ENCODE measurements around the gene MLXIPL. TPM values are rescaled to one million over a fixed set of nuclear protein-coding genes. Genes with fewer than 3 reads are reported as not detected.
"Not testable (repeated sequence)": the region's sequence is repeated elsewhere in the genome, so short reads cannot be mapped to it uniquely, and the experiment has no call there.

The MLXIPL gene
- polyA plus RNA-seq, 1 donor: 1.7 TPM

GRCh38 chr7:73578342-73579128 is 45.8 kb downstream of the MLXIPL start, which contains the start of gene TBL2:
TBL2 (minus strand) TSS chr7:73578579; CDS start chr7:73578549, 30 bp downstream.
- DNase-seq: peak; percentile 96

- DNase-seq: no peak
These were observed 46.5 kb downstream of the MLXIPL start for GRCh38 chr7:73577627-73578341.

DNA sequence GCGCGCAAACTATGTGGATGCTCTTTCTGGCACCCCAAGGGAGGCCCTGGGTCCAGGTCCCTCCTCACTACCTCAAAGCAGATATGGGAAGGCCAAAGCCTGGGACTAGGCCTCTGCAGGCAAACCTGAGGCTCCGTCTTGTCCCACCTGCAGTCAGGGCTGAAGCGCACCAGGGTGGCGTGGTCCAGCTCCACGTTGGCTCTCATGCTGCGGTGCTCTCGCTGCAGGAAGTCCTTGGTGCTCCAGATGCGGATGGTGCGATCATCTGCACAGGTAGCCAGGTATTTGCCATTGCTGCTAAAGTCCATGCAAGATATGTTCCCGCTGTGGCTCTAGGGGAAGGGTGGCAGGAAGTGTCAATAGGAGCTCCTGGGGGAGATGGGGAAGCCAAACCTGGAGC is 50.5 kb downstream of the MLXIPL start:
- no peak for DNase-seq

DNA sequence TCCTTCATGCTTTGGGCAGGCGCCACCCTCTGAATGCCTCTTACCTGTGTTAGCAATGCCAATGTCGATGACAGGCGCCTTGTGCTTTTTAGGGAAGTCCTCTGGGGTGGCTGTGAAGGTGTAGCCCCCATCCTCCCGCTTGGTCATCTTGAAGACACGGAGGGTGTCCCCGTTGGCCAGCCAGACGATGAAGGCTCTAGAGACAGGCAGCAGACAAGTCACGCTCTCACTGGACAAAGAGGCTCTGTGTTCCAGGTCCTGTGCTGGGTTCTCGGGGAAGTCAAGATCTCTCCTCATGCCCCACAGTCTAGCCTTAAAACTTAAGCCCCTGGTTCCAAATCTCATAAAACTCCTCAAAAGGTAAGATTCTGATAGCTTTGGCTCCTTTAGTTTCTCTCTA is 51.0 kb downstream of the MLXIPL start:
- no peak for DNase-seq

- DNase-seq: no peak
These were observed 51.5 kb downstream of the MLXIPL start for GRCh38 chr7:73572767-73573186.

GRCh38 chr7:73570977-73571376 is 53.3 kb downstream of the MLXIPL start:
- DNase-seq: no peak

DNA sequence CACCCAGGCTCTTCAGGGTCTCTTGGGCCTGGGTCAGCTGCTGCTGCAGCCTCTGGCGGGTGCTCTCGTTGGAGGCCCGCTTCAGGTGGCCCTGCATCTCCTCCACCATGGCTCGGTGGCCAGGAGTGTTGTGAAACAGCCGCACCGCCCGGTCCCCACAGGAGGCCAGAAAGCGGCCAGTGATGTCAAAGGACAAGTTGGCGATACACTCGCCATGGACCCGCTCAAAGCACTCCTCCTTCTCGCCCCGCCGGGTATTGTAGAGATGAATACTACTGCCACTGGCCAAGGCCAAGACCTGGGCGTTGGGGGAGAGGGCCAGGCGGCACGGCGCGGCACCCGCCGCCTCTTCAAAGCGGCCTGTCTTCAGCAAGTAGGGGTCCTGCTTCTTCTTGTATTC is 53.8 kb downstream of the MLXIPL start:
- DNase-seq: no peak

DNA sequence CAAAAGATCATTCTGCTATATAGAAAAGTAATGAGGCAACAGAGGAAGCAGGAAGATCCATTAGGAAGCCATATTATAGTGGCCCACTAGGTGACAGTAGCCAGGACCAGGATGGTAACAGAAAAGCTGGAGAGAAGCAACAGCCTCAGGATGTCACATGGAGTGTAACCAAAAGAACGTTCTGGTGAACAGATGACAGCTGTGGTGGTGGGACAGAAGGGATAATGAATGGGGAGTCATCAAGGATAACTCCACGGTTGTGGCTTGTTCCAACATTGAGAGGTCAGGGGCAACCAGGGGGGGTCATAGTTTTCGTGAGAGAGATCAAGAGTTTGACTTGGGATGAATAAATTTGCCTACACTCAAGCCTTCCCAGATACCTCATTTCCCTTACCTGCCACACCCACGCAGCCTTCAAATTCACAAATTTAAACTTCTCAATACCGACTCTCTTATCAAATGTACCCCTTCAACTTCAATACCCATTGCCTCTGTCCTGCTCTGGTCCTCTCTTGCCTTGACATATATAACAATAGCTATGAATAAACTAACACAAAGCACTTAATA is 55.2 kb downstream of the MLXIPL start:
- no peak for DNase-seq

GRCh38 chr7:73567846-73568685 is 56.3 kb downstream of the MLXIPL start:
- DNase-seq: no peak

- no peak for DNase-seq
These were observed 57.2 kb downstream of the MLXIPL start for GRCh38 chr7:73567140-73567539.

GRCh38 chr7:73566431-73566830 is 57.9 kb downstream of the MLXIPL start:
- not testable (repeated sequence) for DNase-seq

GRCh38 chr7:73565675-73566340 is 58.5 kb downstream of the MLXIPL start:
- DNase-seq: no peak

DNA sequence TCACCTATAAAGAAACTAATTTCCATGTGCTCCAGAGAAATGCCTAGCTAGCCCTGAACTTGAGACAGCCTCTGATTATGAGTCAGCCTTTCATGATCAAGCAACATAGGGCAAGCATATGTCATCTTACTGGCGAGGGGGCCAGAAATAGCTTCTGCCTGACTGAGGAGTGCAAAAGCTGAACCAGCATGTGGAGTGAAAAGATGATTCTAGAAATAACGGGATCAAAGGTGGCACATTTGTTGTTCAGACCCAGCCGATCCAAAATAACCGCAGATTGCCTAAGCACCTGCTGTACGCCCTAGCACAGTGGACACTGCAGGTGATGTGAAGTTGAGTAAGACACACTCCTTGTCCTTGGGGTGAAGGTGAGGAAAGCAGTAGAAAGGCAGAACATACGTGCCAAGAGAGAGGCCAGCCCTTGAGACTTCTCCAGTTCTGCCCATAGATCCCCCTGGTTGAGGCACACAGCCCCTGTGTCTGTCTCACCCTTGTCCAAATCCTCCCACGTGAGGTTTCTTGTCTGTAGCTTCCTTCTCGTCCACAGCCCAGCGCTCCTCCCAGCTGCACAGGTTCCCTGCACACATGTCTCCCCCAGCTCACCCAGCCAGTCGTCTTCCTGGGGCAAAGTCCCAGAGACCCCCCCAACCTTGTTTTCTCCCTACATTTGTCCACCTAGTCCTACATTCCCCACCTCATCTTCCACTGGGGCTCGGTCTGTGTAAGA is 64.0 kb downstream of the MLXIPL start:
- no peak for DNase-seq

GRCh38 chr7:73557397-73558257 is 66.7 kb downstream of the MLXIPL start, which contains the start of gene BCL7B:
BCL7B (minus strand) TSS chr7:73557690; CDS start chr7:73557578, 112 bp downstream.
- peak; percentile 76 for DNase-seq

- DNase-seq: peak; percentile 93
These were observed 67.3 kb downstream of the MLXIPL start for GRCh38 chr7:73557108-73557396.

DNA sequence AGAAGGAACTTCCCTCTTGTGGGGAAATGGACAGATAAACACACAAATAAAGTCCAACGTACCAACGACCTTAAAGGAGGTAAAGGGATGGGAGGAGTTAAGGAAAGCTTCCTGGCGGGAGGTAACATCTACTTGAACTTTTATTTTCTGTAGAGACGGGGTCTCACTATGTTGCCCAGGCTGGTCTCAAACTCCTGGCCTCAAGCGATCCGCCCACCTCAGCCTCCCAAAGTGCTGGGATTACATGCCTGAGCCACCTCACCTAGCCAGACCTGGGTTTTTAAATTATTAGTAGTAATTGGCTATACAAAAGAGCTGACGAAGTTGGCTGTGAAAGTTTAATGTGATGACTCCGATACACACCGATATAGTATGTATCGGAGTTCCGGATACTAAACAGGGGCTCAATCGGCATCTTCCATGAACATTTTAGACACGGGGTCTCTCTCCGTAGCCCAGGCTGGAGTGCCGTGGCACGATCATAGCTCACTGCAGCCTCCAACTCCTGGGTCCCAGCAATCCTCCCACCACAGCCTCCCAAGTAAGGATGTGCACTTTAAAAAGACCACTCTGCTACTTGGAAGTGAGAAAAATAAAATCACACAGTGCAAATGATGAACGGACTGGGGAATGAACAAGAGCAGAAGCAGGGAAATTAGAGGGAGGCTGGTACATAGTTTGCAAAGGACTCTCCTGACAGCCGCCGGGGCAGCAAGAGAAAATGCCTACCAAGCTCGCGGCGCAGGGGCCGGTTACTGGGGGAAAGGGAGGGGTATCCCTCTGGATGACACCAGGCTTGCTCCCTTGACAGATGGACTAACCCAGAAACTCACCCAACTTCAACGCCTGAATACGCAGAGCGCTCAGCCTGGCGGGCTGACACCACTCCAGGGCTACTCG is 67.9 kb downstream of the MLXIPL start:
- DNase-seq: no peak

DNA sequence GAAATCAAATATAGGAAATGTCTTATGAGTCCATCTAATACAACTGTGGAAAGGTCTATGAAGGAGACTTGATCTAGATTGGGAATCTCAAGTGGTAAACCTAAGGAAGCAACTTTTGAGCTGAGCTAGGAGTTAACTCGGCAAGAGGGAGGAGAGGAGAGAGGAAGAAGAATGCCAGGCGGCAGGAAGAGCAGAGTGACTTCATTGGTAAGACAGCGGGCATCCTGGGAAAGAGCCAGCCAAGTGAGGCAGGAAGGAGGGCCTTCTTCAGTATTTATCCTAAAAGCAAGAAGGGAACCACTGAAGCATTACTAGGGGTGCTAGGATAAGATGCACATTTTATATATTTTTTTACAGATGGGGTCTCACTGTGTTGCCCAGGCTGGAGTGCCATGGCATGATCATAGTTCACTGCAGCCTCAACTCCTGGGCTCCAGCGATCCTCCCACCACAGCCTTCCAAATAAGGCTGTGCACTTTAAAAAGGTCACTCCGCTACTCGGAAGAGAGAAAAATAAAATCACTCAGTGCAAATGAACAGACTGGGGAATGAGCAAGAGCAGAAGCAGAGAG is 68.8 kb downstream of the MLXIPL start:
- no peak for DNase-seq

DNA sequence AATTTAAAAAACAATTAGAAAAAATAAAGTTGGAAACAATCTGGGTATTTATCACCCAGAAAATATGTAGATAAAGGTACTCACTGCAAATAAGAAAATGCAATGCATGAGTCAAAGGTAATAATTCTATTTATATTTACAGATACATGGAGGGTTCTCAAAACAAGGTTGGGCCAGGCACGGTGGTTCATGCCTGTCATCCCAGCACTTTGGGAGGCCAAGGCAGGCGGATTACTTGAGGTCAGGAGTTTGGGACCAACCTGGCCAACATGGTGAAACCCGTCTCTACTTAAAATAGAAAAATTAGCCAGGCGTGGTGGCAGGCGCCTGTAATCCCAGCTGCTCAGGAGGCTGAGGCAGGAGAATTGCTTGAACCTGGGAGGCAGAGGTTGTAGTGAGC is 74.2 kb downstream of the MLXIPL start:
- DNase-seq: not testable (repeated sequence)

GRCh38 chr7:73549176-73549575 is 75.1 kb downstream of the MLXIPL start:
- no peak for DNase-seq
